LNCaP clone FGC (cell line): ENCODE results near the gene PSMC3.

Experiments used
- DNase-seq: peaks from one replicate; pipeline ENCODE4 v3.0.0-alpha.2; 2011; ENCODE audit warnings: low read depth
- H3K4me3 ChIP-seq: 2 replicates; pipeline ENCODE4 v1.5.1; 2011; ENCODE audit warnings: mild to moderate bottlenecking, low read depth, low read length, control low read depth
- CTCF ChIP-seq: IDR thresholded peaks from 2 replicates; pipeline ENCODE4 v1.5.1; 2012; ENCODE audit warnings: mild to moderate bottlenecking; ENCODE audit not compliant: control insufficient read depth, insufficient read depth; ENCODE audit errors: extremely low read depth

Gene PSMC3

GRCh38 chr11:47372422-47372821, 53.8 kb downstream of the PSMC3 start:
- H3K4me3 ChIP-seq, result no peak overlapping the region
- no peak for TF ChIP-seq CTCF
- DNase-seq, result no peak

GRCh38 chr11:47369676-47370075, 56.6 kb downstream of the PSMC3 start:
- no peak overlapping the region for H3K4me3 ChIP-seq
- no peak for DNase-seq
- TF ChIP-seq CTCF, result no peak
